Central memory CD8-positive, alpha-beta T cell (primary cell): Measurements from ENCODE around the gene FRAS1.
"Not testable (repeated sequence)": the region's sequence is repeated elsewhere in the genome, so short reads cannot be mapped to it uniquely, and the experiment has no call there.

Experiments
- ATAC-seq: fragments of 150-1000 bp; cut with Tn5 transposase; replicated peaks from 2 replicates; pipeline ENCODE4 v1.10.0; 2022; ENCODE audit warnings: mild to moderate bottlenecking, moderate FRiP score, moderate number of reproducible peaks; ENCODE audit not compliant: poor library complexity, severe bottlenecking; ENCODE audit errors: extremely low read depth
- DNase-seq, 2 donors: peaks; one replicate each; pipeline ENCODE4 v3.0.0; 2021; ENCODE audit warnings: low spot score in 2 of 2
- H3K27ac Mint-ChIP-seq: one replicate; pipeline ENCODE4 v1.8.0; 2022; ENCODE audit warnings: low read depth, mild to moderate bottlenecking, moderate library complexity, mixed read lengths
- H3K27me3 Mint-ChIP-seq: one replicate; pipeline ENCODE4 v1.8.0; 2022; ENCODE audit warnings: mixed read lengths
- H3K36me3 Mint-ChIP-seq: one replicate; pipeline ENCODE4 v1.8.0; 2022; ENCODE audit warnings: mild to moderate bottlenecking, moderate library complexity, mixed read lengths; ENCODE audit not compliant: insufficient read depth
- H3K4me1 Mint-ChIP-seq: one replicate; pipeline ENCODE4 v1.8.0; 2022; ENCODE audit warnings: mixed read lengths
- H3K4me3 Mint-ChIP-seq: one replicate; pipeline ENCODE4 v1.8.0; 2022; ENCODE audit warnings: mild to moderate bottlenecking, moderate library complexity, mixed read lengths
- H3K9me3 Mint-ChIP-seq: one replicate; pipeline ENCODE4 v1.8.0; 2022; ENCODE audit warnings: mixed read lengths

Gene FRAS1

GRCh38 chr4:78252773-78253172, 195.7 kb downstream of the FRAS1 start:
- not testable (repeated sequence) for H3K27ac Mint-ChIP-seq, H3K27me3 Mint-ChIP-seq, H3K36me3 Mint-ChIP-seq

DNA sequence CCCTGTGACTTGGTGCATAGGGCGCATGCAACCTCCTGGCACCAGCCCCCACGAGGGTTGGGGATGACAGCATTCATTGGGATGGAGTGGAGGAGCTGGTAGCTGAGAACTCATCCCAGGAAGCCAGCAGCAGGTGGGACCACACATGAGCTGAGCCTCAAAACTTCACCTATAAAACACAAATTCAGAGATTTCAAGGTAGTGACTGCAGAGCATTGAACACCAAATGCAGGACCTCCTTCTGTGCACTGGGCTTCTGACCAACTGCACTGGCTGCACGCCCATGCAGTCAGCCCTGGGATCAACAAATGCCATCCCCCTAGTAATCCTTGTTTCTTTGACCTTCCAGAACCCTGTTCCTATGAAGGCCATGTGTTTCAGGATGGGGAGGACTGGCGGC, 197.8 kb downstream of the FRAS1 start:
- no peak overlapping the region for H3K27ac Mint-ChIP-seq
- H3K27me3 Mint-ChIP-seq, result no peaks in the 10 kb centered on the region
- ATAC-seq (no peak), DNase-seq (no peak)
- no peaks in the 10 kb centered on the region for H3K4me1 Mint-ChIP-seq
- no peaks in the 10 kb centered on the region for H3K36me3 Mint-ChIP-seq
- H3K9me3 Mint-ChIP-seq, result peaks cover 6% of the 10 kb centered on the region
- no peak overlapping the region for H3K4me3 Mint-ChIP-seq

More at GRCh38 chr4:78252773-78253172, 195.7 kb downstream of the FRAS1 start:
- not testable (repeated sequence) for ATAC-seq, H3K9me3 Mint-ChIP-seq, H3K4me1 Mint-ChIP-seq, H3K4me3 Mint-ChIP-seq, DNase-seq

DNA sequence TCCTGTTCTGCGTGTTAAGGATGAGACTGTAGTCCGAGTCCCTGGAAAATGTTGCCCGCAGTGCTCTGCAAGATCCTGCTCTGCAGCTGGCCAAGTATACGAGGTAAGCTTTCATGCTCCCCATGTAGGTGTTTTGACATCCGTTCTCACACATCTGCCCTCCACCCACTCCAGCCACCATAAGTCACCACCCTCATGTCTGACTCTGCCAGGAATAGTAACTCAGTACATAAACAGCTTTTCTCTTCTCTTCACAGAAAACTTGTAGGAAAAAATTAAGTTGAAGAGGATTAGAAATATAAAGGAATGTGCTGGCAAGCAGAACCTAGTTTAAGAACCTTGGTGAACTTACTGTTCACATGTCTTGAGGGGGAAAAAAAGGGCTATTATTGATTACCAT, 207.9 kb downstream of the FRAS1 start:
- Mint-ChIP-seq H3K27ac (no peak overlapping the region), H3K4me1 (no peaks in the 10 kb centered on the region), H3K4me3 (no peak overlapping the region), H3K36me3 (no peaks in the 10 kb centered on the region), H3K9me3 (peaks cover 4% of the 10 kb centered on the region), H3K27me3 (no peaks in the 10 kb centered on the region)
- no peak for ATAC-seq
- no peak for DNase-seq

GRCh38 chr4:78267790-78268189, 210.7 kb downstream of the FRAS1 start:
- no peaks in the 10 kb centered on the region for H3K4me1 Mint-ChIP-seq
- H3K27me3 Mint-ChIP-seq, result no peaks in the 10 kb centered on the region
- no peaks in the 10 kb centered on the region for H3K36me3 Mint-ChIP-seq
- ATAC-seq, result no peak
- no peak overlapping the region for H3K4me3 Mint-ChIP-seq
- no peak overlapping the region for H3K27ac Mint-ChIP-seq
- DNase-seq, result no peak
- H3K9me3 Mint-ChIP-seq, result peaks cover 4% of the 10 kb centered on the region

DNA sequence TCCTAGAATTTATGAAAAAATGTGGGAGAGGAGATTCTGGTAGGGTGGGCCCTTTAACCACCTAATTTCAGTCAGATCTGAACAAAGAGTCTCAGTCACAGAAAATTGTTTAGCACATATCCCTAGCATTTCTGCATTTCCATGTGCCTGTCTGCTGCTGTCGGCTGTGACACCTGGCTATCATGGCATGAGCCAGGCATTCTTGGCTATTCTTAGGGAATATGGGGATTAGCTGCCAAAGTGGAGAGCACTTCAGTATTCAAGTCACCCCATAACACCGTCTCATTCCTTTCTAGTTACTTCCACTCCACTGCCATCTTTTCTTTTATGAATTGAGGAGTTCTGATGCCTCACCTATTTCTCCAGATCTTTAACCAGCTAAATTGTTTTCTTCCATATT, 211.5 kb downstream of the FRAS1 start:
- Mint-ChIP-seq H3K27ac (no peak overlapping the region), H3K4me1 (no peaks in the 10 kb centered on the region), H3K27me3 (no peaks in the 10 kb centered on the region), H3K4me3 (no peak overlapping the region), H3K36me3 (no peaks in the 10 kb centered on the region), H3K9me3 (peaks cover 4% of the 10 kb centered on the region)
- DNase-seq, result no peak
- ATAC-seq, result no peak

DNA sequence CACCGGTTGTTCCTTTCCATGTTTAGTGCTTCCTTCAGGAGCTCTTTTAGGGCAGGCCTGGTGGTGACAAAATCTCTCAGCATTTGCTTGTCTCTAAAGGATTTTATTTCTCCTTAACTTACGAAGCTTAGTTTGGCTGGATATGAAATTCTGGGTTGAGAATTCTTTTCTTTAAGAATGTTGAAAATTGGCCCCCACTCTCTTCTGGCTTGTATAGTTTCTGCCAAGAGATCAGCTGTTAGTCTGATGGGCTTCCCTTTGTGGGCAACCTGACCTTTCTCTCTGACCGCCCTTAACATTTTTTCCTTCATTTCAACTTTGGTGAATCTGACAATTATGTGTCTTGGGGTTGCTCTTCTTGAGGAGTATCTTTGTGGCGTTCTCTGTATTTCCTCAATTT, 218.3 kb downstream of the FRAS1 start:
- H3K27me3 Mint-ChIP-seq, H3K4me1 Mint-ChIP-seq, H3K9me3 Mint-ChIP-seq, DNase-seq, H3K4me3 Mint-ChIP-seq, H3K27ac Mint-ChIP-seq, ATAC-seq, H3K36me3 Mint-ChIP-seq: not testable (repeated sequence)

- DNase-seq (no peak), ATAC-seq (no peak)
- Mint-ChIP-seq H3K36me3 (no peaks in the 10 kb centered on the region), H3K27ac (no peak overlapping the region), H3K27me3 (peaks cover 9% of the 10 kb centered on the region), H3K9me3 (no peaks in the 10 kb centered on the region), H3K4me1 (no peaks in the 10 kb centered on the region), H3K4me3 (no peak overlapping the region)
These were observed 229.2 kb downstream of the FRAS1 start for GRCh38 chr4:78286281-78286680.

- DNase-seq (no peak), ATAC-seq (no peak)
- Mint-ChIP-seq H3K36me3 (no peaks in the 10 kb centered on the region), H3K4me3 (no peak overlapping the region), H3K27me3 (peaks cover 9% of the 10 kb centered on the region), H3K4me1 (no peaks in the 10 kb centered on the region), H3K27ac (no peak overlapping the region), H3K9me3 (no peaks in the 10 kb centered on the region)
These were observed 231.2 kb downstream of the FRAS1 start for GRCh38 chr4:78288327-78288726.

- H3K9me3 Mint-ChIP-seq, result no peaks in the 10 kb centered on the region
- no peaks in the 10 kb centered on the region for H3K27me3 Mint-ChIP-seq
- H3K4me1 Mint-ChIP-seq, result no peaks in the 10 kb centered on the region
- ATAC-seq, result no peak
- no peaks in the 10 kb centered on the region for H3K36me3 Mint-ChIP-seq
- DNase-seq, result no peak
- H3K27ac Mint-ChIP-seq, result no peak overlapping the region
- H3K4me3 Mint-ChIP-seq, result no peak overlapping the region
These were observed 234.2 kb downstream of the FRAS1 start for GRCh38 chr4:78291277-78291676.

DNA sequence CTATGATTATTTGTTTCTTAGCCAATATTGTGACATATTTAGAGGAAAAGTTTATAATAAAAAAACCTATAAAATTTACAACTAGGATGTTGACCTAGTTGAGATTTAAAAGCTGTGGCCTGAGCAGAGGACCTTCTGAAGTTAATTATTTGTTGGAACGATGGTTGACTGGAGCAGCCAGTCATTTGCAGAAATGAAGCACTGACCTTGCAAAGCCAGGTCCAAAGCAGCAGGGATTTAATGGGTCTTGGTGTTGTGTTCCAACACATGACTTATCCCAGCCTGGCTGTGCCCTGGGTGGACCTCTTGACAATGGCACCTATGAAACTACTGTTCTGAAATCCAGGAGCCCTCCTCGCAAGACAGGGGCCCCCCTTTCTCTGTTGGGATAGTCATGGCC, 235.2 kb downstream of the FRAS1 start:
- Mint-ChIP-seq H3K27me3 (no peaks in the 10 kb centered on the region), H3K36me3 (no peaks in the 10 kb centered on the region), H3K27ac (no peak overlapping the region), H3K4me1 (no peaks in the 10 kb centered on the region), H3K9me3 (no peaks in the 10 kb centered on the region), H3K4me3 (no peak overlapping the region)
- DNase-seq (no peak), ATAC-seq (no peak)

DNA sequence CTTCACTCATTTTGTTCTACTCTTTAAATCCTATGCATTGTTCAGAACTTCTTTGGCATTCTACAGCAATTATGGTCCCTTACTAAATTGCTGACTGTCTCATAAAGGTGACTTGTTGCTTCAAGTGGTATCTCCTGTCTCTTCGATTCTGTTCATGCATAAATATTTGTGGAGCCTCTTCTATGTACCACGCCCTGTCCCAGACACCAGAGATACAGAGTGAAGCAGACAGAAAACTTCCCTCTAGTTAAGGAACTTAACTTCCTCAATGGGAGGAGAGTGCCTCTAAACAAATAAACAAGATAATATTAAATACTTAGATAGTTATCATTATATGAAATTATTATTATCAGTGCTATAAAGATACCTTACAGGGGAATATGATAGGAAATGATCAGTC, 235.7 kb downstream of the FRAS1 start:
- DNase-seq (no peak), ATAC-seq (no peak)
- Mint-ChIP-seq H3K27me3 (no peaks in the 10 kb centered on the region), H3K4me1 (no peaks in the 10 kb centered on the region), H3K36me3 (no peaks in the 10 kb centered on the region), H3K4me3 (no peak overlapping the region), H3K27ac (no peak overlapping the region), H3K9me3 (no peaks in the 10 kb centered on the region)

- Mint-ChIP-seq H3K27me3 (no peaks in the 10 kb centered on the region), H3K9me3 (no peaks in the 10 kb centered on the region), H3K27ac (no peak overlapping the region), H3K4me3 (no peak overlapping the region), H3K4me1 (no peaks in the 10 kb centered on the region), H3K36me3 (no peaks in the 10 kb centered on the region)
- no peak for DNase-seq
- ATAC-seq, result no peak
These were observed 236.2 kb downstream of the FRAS1 start for GRCh38 chr4:78293348-78293747.

DNA sequence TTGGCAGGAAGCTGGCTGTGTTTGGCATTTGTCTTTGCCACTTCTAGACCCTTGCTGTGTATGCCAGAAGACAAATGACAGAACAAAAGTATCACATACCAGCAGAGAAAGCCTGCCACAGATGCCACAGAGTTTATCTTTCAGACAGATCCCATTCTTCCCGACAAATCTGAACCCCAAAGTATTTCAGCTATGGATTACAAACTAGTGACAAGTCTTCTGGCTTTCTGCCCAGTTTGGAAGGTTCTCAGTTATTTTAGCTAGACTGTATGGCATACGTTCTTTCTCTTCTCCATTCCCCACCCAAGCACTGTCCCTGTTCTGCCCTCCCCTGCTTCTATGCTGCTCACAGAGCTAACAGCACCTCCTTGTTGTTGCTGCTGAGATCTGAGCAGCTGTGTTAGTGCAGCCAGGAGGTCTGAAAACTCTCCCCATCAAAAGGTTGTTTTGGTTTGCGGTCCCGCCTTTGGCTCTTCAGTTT, 236.7 kb downstream of the FRAS1 start:
- ATAC-seq (no peak), DNase-seq (no peak)
- no peaks in the 10 kb centered on the region for H3K4me1 Mint-ChIP-seq
- no peaks in the 10 kb centered on the region for H3K27me3 Mint-ChIP-seq
- no peak overlapping the region for H3K4me3 Mint-ChIP-seq
- H3K36me3 Mint-ChIP-seq, result no peaks in the 10 kb centered on the region
- no peak overlapping the region for H3K27ac Mint-ChIP-seq
- H3K9me3 Mint-ChIP-seq, result no peaks in the 10 kb centered on the region

DNA sequence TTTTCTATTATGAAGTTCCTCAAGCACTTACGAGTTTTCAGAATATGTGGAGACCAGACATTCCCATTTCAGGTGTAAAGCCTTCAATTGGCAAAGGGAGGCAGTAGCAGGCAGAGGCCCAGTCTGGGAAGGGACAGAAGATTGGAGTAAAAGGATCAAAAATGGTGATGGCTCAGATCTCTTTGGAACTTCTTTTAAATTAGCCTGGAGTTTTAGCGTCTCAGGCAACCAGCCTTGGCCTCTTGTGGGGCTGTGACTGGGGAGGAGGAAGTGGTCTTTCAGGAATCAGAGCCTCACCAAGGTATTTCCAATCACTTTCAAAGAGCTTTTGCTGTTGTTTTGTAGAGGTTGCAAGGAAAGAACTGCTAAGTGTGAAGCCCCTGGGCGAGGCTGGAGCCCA, 239.1 kb downstream of the FRAS1 start:
- H3K9me3 Mint-ChIP-seq, result no peaks in the 10 kb centered on the region
- no peak overlapping the region for H3K4me3 Mint-ChIP-seq
- no peak overlapping the region for H3K27ac Mint-ChIP-seq
- H3K4me1 Mint-ChIP-seq, result no peaks in the 10 kb centered on the region
- ATAC-seq (no peak), DNase-seq (no peak)
- H3K36me3 Mint-ChIP-seq, result peaks cover 2% of the 10 kb centered on the region
- no peaks in the 10 kb centered on the region for H3K27me3 Mint-ChIP-seq
